ENCODE results near the gene NAGLU. TPM values are rescaled to one million over a fixed set of nuclear protein-coding genes. Genes with fewer than 3 reads are reported as not detected.
A peak's percentile ranks its signal among the peaks of the same experiment; 100 is the strongest.

The NAGLU gene
- 68.1 and 83.1 TPM in 2 replicates for total RNA-seq (2014; rRNA removed; shearing (Covaris generic))
- polyA plus RNA-seq (2016; fragmentation: Nextera tagmentation; extraction: Ambion mirVana) = 36.8 and 39.4 TPM in 2 replicates

- in situ Hi-C loops (cut with MboI) = no loop called here
- WGBS, 2 experiments (ENCODE audit: low coverage in 1 of 2, low lambda C conversion rate in 2 of 2, missing lambda C conversion rate in 2 of 2) = 1% methylated on average over 20 to 35 of the region's 40 CpGs
- peak within 1 kb of the TSS; percentile 88 for H3K4me2 ChIP-seq (ENCODE audit: unreplicated experiment)
- H3K9ac ChIP-seq = peak within 1 kb of the TSS; percentile 82
- peak within 1 kb of the TSS; percentile 85 for H3K4me3 ChIP-seq
- H3K27me3 ChIP-seq (replicated peaks; ENCODE audit: insufficient read depth) = no peaks in the 10 kb centered on the region
- peaks cover 9% of the 10 kb centered on the region for H3K4me1 ChIP-seq (ENCODE audit: insufficient read depth)
- peak within 1 kb of the TSS; percentile 85 for H2AFZ ChIP-seq
- peaks cover 12% of the 10 kb centered on the region; the same call in 1 of the 2 replicates for H3F3A ChIP-seq (ENCODE audit: insufficient read depth)
- peak within 1 kb of the TSS; percentile 71 for H3K27ac ChIP-seq
- no peaks in the 10 kb centered on the region for H4K20me1 ChIP-seq (ENCODE audit: insufficient read depth)
- peaks cover 12% of the 10 kb centered on the region; the same call in 1 of the 2 replicates for H3K79me2 ChIP-seq (ENCODE audit: insufficient read depth)
- no peaks in the 10 kb centered on the region for H3K9me3 ChIP-seq (ENCODE audit: low read depth)
- H3K36me3 ChIP-seq (ENCODE audit: low read depth) = peaks cover 5% of the 10 kb centered on the region; the same call in 1 of the 2 replicates
- peak; percentile 97 for DNase-seq
- TF ChIP-seq EZH2phosphoT487 (IDR thresholded peaks at IDR 0.05; ENCODE audit: insufficient read depth, low read depth) (no peak), EZH2 (IDR thresholded peaks at IDR 0.05; ENCODE audit: insufficient read depth, poor library complexity, severe bottlenecking) (no peak)
- H3K9me2 ChIP-seq (ENCODE audit: insufficient read depth) = no peaks in the 10 kb centered on the region
Observed at GRCh38 chr17:42536048-42536371, at the start of gene NAGLU. NAGLU (plus strand) TSS chr17:42536241; CDS start chr17:42536273, 32 bp downstream.

DNA sequence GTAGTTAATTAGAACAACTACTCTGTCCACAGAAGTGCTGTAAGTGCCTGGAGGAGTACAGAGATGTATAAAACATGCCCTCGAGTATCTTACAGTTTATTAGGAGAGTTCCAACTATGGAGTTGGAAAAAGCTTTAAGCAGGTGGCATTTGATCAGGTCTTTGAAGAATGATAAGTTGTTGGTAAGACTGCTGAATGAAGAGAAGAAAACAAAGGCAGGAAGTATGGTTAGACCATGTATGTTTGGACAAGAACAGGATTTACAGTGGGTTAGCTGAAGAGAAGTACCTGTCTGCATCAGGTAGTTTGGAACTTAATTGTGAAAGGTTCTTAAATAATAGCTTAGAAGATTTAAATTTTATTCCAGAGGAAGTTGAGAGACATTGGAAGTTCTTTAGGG is 48.0 kb upstream of the NAGLU start:
- no peaks in the 10 kb centered on the region for H3K9me2 ChIP-seq (ENCODE audit: insufficient read depth)
- peaks cover 2% of the 10 kb centered on the region; the same call in 1 of the 2 replicates for H3K4me1 ChIP-seq (ENCODE audit: insufficient read depth)
- WGBS, 2 experiments (ENCODE audit: low coverage in 1 of 2, low lambda C conversion rate in 2 of 2, missing lambda C conversion rate in 2 of 2) = 100% methylated on average over 1 of the region's 1 CpG
- H3K27ac ChIP-seq = no peak overlapping the region
- H3K36me3 ChIP-seq (ENCODE audit: low read depth) = peaks cover 52% of the 10 kb centered on the region
- no peaks in the 10 kb centered on the region for H4K20me1 ChIP-seq (ENCODE audit: insufficient read depth)
- no peak overlapping the region for H2AFZ ChIP-seq
- no peaks in the 10 kb centered on the region; the same call in 1 of the 2 replicates for H3F3A ChIP-seq (ENCODE audit: insufficient read depth)
- no peaks in the 10 kb centered on the region for H3K27me3 ChIP-seq (replicated peaks; ENCODE audit: insufficient read depth)
- no peak for DNase-seq
- H3K79me2 ChIP-seq (ENCODE audit: insufficient read depth) = no peaks in the 10 kb centered on the region
- no peak overlapping the region for H3K4me2 ChIP-seq (ENCODE audit: unreplicated experiment)
- H3K9me3 ChIP-seq (ENCODE audit: low read depth) = no peaks in the 10 kb centered on the region
- no peak overlapping the region for H3K9ac ChIP-seq
- in situ Hi-C loops (cut with MboI) = no loop called here
- no peak overlapping the region for H3K4me3 ChIP-seq
- TF ChIP-seq EZH2 (IDR thresholded peaks at IDR 0.05; ENCODE audit: insufficient read depth, poor library complexity, severe bottlenecking) = no peak
- no peak for TF ChIP-seq EZH2phosphoT487 (IDR thresholded peaks at IDR 0.05; ENCODE audit: insufficient read depth, low read depth)

GRCh38 chr17:42493319-42493718 is 42.7 kb upstream of the NAGLU start:
- Histone ChIP-seq H3K36me3 (ENCODE audit: low read depth) (peaks cover 35% of the 10 kb centered on the region), H3K79me2 (ENCODE audit: insufficient read depth) (no peaks in the 10 kb centered on the region), H3K9me3 (ENCODE audit: low read depth) (no peaks in the 10 kb centered on the region), H2AFZ (no peak overlapping the region), H4K20me1 (ENCODE audit: insufficient read depth) (no peaks in the 10 kb centered on the region), H3K4me1 (ENCODE audit: insufficient read depth) (no peaks in the 10 kb centered on the region), H3K9me2 (ENCODE audit: insufficient read depth) (no peaks in the 10 kb centered on the region), H3K4me3 (no peak overlapping the region), H3K9ac (no peak overlapping the region), H3K27me3 (replicated peaks; ENCODE audit: insufficient read depth) (no peaks in the 10 kb centered on the region), H3F3A (ENCODE audit: insufficient read depth) (no peaks in the 10 kb centered on the region), H3K27ac (no peak overlapping the region), H3K4me2 (ENCODE audit: unreplicated experiment) (no peak overlapping the region)
- DNase-seq = no peak
- in situ Hi-C loops (cut with MboI) = no loop called here
- no peak for TF ChIP-seq EZH2 (IDR thresholded peaks at IDR 0.05; ENCODE audit: insufficient read depth, poor library complexity, severe bottlenecking)
- TF ChIP-seq EZH2phosphoT487 (IDR thresholded peaks at IDR 0.05; ENCODE audit: insufficient read depth, low read depth) = no peak
- 49 to 57% methylated on average over 3 of the region's 3 CpGs for WGBS, 2 experiments (ENCODE audit: low coverage in 1 of 2, low lambda C conversion rate in 2 of 2, missing lambda C conversion rate in 2 of 2)

GRCh38 chr17:42494673-42495072 is 41.4 kb upstream of the NAGLU start:
- Histone ChIP-seq H3F3A (ENCODE audit: insufficient read depth) (no peaks in the 10 kb centered on the region), H3K27me3 (replicated peaks; ENCODE audit: insufficient read depth) (no peaks in the 10 kb centered on the region), H3K4me3 (no peak overlapping the region), H3K9me2 (ENCODE audit: insufficient read depth) (no peaks in the 10 kb centered on the region), H3K36me3 (ENCODE audit: low read depth) (peaks cover 32% of the 10 kb centered on the region), H2AFZ (no peak overlapping the region), H4K20me1 (ENCODE audit: insufficient read depth) (no peaks in the 10 kb centered on the region), H3K4me1 (ENCODE audit: insufficient read depth) (no peaks in the 10 kb centered on the region), H3K9ac (no peak overlapping the region), H3K9me3 (ENCODE audit: low read depth) (no peaks in the 10 kb centered on the region), H3K4me2 (ENCODE audit: unreplicated experiment) (no peak overlapping the region), H3K27ac (no peak overlapping the region), H3K79me2 (ENCODE audit: insufficient read depth) (no peaks in the 10 kb centered on the region)
- DNase-seq = peak; percentile 14
- in situ Hi-C loops (cut with MboI) = no loop called here
- WGBS, 2 experiments (ENCODE audit: low coverage in 1 of 2, low lambda C conversion rate in 2 of 2, missing lambda C conversion rate in 2 of 2) = 56 to 59% methylated on average over 4 of the region's 4 CpGs
- no peak for TF ChIP-seq EZH2phosphoT487 (IDR thresholded peaks at IDR 0.05; ENCODE audit: insufficient read depth, low read depth)
- no peak for TF ChIP-seq EZH2 (IDR thresholded peaks at IDR 0.05; ENCODE audit: insufficient read depth, poor library complexity, severe bottlenecking)

- Histone ChIP-seq H3K36me3 (ENCODE audit: low read depth) (peaks cover 46% of the 10 kb centered on the region), H3K4me3 (no peak overlapping the region), H2AFZ (no peak overlapping the region), H3K4me2 (ENCODE audit: unreplicated experiment) (no peak overlapping the region), H3K9me3 (ENCODE audit: low read depth) (no peaks in the 10 kb centered on the region), H4K20me1 (ENCODE audit: insufficient read depth) (no peaks in the 10 kb centered on the region), H3K79me2 (ENCODE audit: insufficient read depth) (no peaks in the 10 kb centered on the region), H3K9me2 (ENCODE audit: insufficient read depth) (no peaks in the 10 kb centered on the region), H3F3A (ENCODE audit: insufficient read depth) (no peaks in the 10 kb centered on the region), H3K27me3 (replicated peaks; ENCODE audit: insufficient read depth) (no peaks in the 10 kb centered on the region), H3K9ac (no peak overlapping the region), H3K27ac (no peak overlapping the region), H3K4me1 (ENCODE audit: insufficient read depth) (no peaks in the 10 kb centered on the region)
- DNase-seq = no peak
- TF ChIP-seq EZH2phosphoT487 (IDR thresholded peaks at IDR 0.05; ENCODE audit: insufficient read depth, low read depth) = no peak
- TF ChIP-seq EZH2 (IDR thresholded peaks at IDR 0.05; ENCODE audit: insufficient read depth, poor library complexity, severe bottlenecking) = no peak
- in situ Hi-C loops (cut with MboI) = no loop called here
- WGBS, 2 experiments (ENCODE audit: low coverage in 1 of 2, low lambda C conversion rate in 2 of 2, missing lambda C conversion rate in 2 of 2) = 98% methylated on average over 4 of the region's 4 CpGs
Observed at GRCh38 chr17:42498828-42499227, 37.2 kb upstream of the NAGLU start.

All from GM23248 (cell line).